Glutamatergic neuron (in vitro differentiated cells): ENCODE results near the gene SRPRB. TPM values are rescaled to one million over a fixed set of nuclear protein-coding genes. Genes with fewer than 3 reads are reported as not detected.

Source experiments
- DNase-seq: peaks from one replicate; pipeline ENCODE4 v3.0.0; 2022
- H3K27ac Mint-ChIP-seq: one replicate; pipeline ENCODE4 v1.8.0; 2020; ENCODE audit warnings: mild to moderate bottlenecking, mixed read lengths, inconsistent platforms; ENCODE audit not compliant: unreplicated experiment
- H3K27me3 Mint-ChIP-seq: one replicate; pipeline ENCODE4 v1.8.0; 2020; ENCODE audit warnings: mild to moderate bottlenecking, moderate library complexity, mixed read lengths, inconsistent platforms; ENCODE audit not compliant: unreplicated experiment
- H3K36me3 Mint-ChIP-seq: one replicate; pipeline ENCODE4 v1.8.0; 2020; ENCODE audit warnings: mild to moderate bottlenecking, mixed read lengths, inconsistent platforms; ENCODE audit not compliant: unreplicated experiment
- H3K4me1 Mint-ChIP-seq: one replicate; pipeline ENCODE4 v1.8.0; 2020; ENCODE audit warnings: mild to moderate bottlenecking, low read depth, mixed read lengths, inconsistent platforms; ENCODE audit not compliant: unreplicated experiment
- H3K4me3 Mint-ChIP-seq: one replicate; pipeline ENCODE4 v1.8.0; 2020; ENCODE audit warnings: mild to moderate bottlenecking, mixed read lengths, inconsistent platforms; ENCODE audit not compliant: unreplicated experiment
- H3K9me3 Mint-ChIP-seq: one replicate; pipeline ENCODE4 v1.8.0; 2020; ENCODE audit warnings: mild to moderate bottlenecking, moderate library complexity, mixed read lengths, inconsistent platforms; ENCODE audit not compliant: unreplicated experiment
- total RNA-seq: library from RNA; stranded (reverse); fragmentation: NEBNext Ultra II Directional; extraction: Animal tissue kit (Norgen Biotek cat#: 25700); gene quantifications from one replicate; pipeline ENCODE4 v1.2.1, GENCODE V29; 2021; ENCODE audit not compliant: unreplicated experiment
- TF ChIP-seq, protein P1 (sequence below): fragments of 200-600 bp; sonication (generic); IDR thresholded peaks from one replicate; pipeline ENCODE4 v1.5.0; 2021; ENCODE audit not compliant: partially characterized antibody, unreplicated experiment

The SRPRB gene
- total RNA-seq, 1 donor from 2014 or later: 47.2 TPM

- no peaks in the 10 kb centered on the region for H3K9me3 Mint-ChIP-seq
- TF ChIP-seq, protein P1, sequence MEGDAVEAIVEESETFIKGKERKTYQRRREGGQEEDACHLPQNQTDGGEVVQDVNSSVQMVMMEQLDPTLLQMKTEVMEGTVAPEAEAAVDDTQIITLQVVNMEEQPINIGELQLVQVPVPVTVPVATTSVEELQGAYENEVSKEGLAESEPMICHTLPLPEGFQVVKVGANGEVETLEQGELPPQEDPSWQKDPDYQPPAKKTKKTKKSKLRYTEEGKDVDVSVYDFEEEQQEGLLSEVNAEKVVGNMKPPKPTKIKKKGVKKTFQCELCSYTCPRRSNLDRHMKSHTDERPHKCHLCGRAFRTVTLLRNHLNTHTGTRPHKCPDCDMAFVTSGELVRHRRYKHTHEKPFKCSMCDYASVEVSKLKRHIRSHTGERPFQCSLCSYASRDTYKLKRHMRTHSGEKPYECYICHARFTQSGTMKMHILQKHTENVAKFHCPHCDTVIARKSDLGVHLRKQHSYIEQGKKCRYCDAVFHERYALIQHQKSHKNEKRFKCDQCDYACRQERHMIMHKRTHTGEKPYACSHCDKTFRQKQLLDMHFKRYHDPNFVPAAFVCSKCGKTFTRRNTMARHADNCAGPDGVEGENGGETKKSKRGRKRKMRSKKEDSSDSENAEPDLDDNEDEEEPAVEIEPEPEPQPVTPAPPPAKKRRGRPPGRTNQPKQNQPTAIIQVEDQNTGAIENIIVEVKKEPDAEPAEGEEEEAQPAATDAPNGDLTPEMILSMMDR: no peak
- H3K36me3 Mint-ChIP-seq: no peaks in the 10 kb centered on the region
- no peak overlapping the region for H3K4me3 Mint-ChIP-seq
- H3K27me3 Mint-ChIP-seq: peaks cover 2% of the 10 kb centered on the region
- H3K27ac Mint-ChIP-seq: no peak overlapping the region
- no peak for DNase-seq
- no peaks in the 10 kb centered on the region for H3K4me1 Mint-ChIP-seq
Measured at GRCh38 chr3:133758964-133759739, 46.5 kb upstream of the SRPRB start.

GRCh38 chr3:133759740-133760305, 45.8 kb upstream of the SRPRB start:
- Mint-ChIP-seq H3K4me3 (no peak overlapping the region), H3K9me3 (no peaks in the 10 kb centered on the region), H3K27me3 (no peaks in the 10 kb centered on the region), H3K4me1 (no peaks in the 10 kb centered on the region), H3K27ac (no peak overlapping the region), H3K36me3 (no peaks in the 10 kb centered on the region)
- DNase-seq: no peak
- TF ChIP-seq, protein P1: no peak

DNA sequence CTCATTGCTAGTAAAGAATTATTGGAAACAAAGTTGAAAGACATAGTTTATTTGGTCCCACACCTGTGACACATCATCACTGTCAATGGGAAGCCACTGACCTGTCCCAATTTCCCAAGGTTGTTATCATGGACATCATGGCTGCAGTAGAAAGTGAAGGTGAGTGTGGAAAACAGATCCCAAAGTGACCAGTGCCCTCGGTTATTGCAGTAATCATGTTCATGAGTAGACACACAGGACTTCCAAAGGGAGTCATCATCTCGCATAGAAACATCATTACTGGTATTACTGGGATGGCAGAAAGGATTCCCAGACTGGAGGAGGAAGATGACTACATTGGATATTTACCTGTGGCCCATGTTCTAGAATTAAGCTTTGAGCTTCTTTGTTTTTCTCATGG, 44.7 kb upstream of the SRPRB start:
- TF ChIP-seq, protein P1: no peak
- H3K4me3 Mint-ChIP-seq: no peak overlapping the region
- H3K4me1 Mint-ChIP-seq: no peaks in the 10 kb centered on the region
- no peaks in the 10 kb centered on the region for H3K36me3 Mint-ChIP-seq
- no peak overlapping the region for H3K27ac Mint-ChIP-seq
- no peaks in the 10 kb centered on the region for H3K9me3 Mint-ChIP-seq
- no peak for DNase-seq
- H3K27me3 Mint-ChIP-seq: no peaks in the 10 kb centered on the region

GRCh38 chr3:133761605-133762484, 43.8 kb upstream of the SRPRB start:
- TF ChIP-seq, protein P1: no peak
- Mint-ChIP-seq H3K36me3 (no peaks in the 10 kb centered on the region), H3K27ac (no peak overlapping the region), H3K9me3 (no peaks in the 10 kb centered on the region), H3K27me3 (no peaks in the 10 kb centered on the region), H3K4me3 (no peak overlapping the region), H3K4me1 (no peaks in the 10 kb centered on the region)
- DNase-seq: no peak
